HG03045 (cell line): Measurements from ENCODE around the gene IKZF1.

Source experiments
- ATAC-seq: cut with Tn5 transposase; IDR thresholded peaks from one replicate; pipeline ENCODE4 v1.9.1; 2021; ENCODE audit warnings: mild to moderate bottlenecking, moderate library complexity; ENCODE audit not compliant: unreplicated experiment

The IKZF1 gene

GRCh38 chr7:50431722-50432305, 127.3 kb downstream of the IKZF1 start:
- ATAC-seq = no peak

GRCh38 chr7:50436133-50436806, 131.8 kb downstream of the IKZF1 start:
- no peak for ATAC-seq

- peak; percentile 28 for ATAC-seq
Measured at GRCh38 chr7:50446542-50446960, 142.0 kb downstream of the IKZF1 start.

- no peak for ATAC-seq
Measured at GRCh38 chr7:50448823-50449222, 144.3 kb downstream of the IKZF1 start.

GRCh38 chr7:50449501-50449880, 145.0 kb downstream of the IKZF1 start:
- no peak for ATAC-seq

- peak; percentile 92 for ATAC-seq
Measured at GRCh38 chr7:50449881-50450589, 145.5 kb downstream of the IKZF1 start, which contains the start of gene FIGNL1. Gene FIGNL1 (minus strand): TSS chr7:50450350. CDS start chr7:50447287, 3,063 bp downstream.

- ATAC-seq = peak; percentile 27
Measured at GRCh38 chr7:50450590-50451032, 146.1 kb downstream of the IKZF1 start.
